ENCODE measurements around the gene KDM7A. TPM values are rescaled to one million over a fixed set of nuclear protein-coding genes. Genes with fewer than 3 reads are reported as not detected.

The KDM7A gene
- total and polyA plus RNA-seq, 9 of the 15 experiments (the other 6 are each of a cell fraction or from before 2014, with no cell fraction given) = 0.90 to 8.4 (median 7.0) TPM

- TF ChIP-seq SREBF2 (CRISPR knock-in tag; IDR thresholded peaks at IDR 0.05) (no peak), ZNF263 (CRISPR knock-in tag; IDR thresholded peaks at IDR 0.05; ENCODE audit: borderline replicate concordance) (no peak), SOX6 (IDR thresholded peaks at IDR 0.05) (no peak), ZFP36 (IDR thresholded peaks at IDR 0.05; ENCODE audit: low read depth, low read length, partially characterized antibody) (no peak)
- TF ChIP-seq, protein P1, sequence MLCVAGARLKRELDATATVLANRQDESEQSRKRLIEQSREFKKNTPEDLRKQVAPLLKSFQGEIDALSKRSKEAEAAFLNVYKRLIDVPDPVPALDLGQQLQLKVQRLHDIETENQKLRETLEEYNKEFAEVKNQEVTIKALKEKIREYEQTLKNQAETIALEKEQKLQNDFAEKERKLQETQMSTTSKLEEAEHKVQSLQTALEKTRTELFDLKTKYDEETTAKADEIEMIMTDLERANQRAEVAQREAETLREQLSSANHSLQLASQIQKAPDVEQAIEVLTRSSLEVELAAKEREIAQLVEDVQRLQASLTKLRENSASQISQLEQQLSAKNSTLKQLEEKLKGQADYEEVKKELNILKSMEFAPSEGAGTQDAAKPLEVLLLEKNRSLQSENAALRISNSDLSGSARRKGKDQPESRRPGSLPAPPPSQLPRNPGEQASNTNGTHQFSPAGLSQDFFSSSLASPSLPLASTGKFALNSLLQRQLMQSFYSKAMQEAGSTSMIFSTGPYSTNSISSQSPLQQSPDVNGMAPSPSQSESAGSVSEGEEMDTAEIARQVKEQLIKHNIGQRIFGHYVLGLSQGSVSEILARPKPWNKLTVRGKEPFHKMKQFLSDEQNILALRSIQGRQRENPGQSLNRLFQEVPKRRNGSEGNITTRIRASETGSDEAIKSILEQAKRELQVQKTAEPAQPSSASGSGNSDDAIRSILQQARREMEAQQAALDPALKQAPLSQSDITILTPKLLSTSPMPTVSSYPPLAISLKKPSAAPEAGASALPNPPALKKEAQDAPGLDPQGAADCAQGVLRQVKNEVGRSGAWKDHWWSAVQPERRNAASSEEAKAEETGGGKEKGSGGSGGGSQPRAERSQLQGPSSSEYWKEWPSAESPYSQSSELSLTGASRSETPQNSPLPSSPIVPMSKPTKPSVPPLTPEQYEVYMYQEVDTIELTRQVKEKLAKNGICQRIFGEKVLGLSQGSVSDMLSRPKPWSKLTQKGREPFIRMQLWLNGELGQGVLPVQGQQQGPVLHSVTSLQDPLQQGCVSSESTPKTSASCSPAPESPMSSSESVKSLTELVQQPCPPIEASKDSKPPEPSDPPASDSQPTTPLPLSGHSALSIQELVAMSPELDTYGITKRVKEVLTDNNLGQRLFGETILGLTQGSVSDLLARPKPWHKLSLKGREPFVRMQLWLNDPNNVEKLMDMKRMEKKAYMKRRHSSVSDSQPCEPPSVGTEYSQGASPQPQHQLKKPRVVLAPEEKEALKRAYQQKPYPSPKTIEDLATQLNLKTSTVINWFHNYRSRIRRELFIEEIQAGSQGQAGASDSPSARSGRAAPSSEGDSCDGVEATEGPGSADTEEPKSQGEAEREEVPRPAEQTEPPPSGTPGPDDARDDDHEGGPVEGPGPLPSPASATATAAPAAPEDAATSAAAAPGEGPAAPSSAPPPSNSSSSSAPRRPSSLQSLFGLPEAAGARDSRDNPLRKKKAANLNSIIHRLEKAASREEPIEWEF (CRISPR knock-in tag; IDR thresholded peaks at IDR 0.05) = no peak
These were observed 106.2 kb downstream of the KDM7A start (continued) for GRCh38 chr7:140070546-140070945.

Measured in K562 (cell line).